ENCODE results near the gene F12.

F12 gene

GRCh38 chr5:177444106-177445051, 35.0 kb upstream of the F12 start:
- H3K79me2 ChIP-seq (ENCODE audit: insufficient read depth, low read length): no peaks in the 10 kb centered on the region
- no peak overlapping the region for H2AFZ ChIP-seq (ENCODE audit: low read length)
- no peak overlapping the region for H3K27ac ChIP-seq (ENCODE audit: low read depth, low read length, poor library complexity, severe bottlenecking)
- H3K36me3 ChIP-seq (ENCODE audit: insufficient read depth, low read length): peaks cover 24% of the 10 kb centered on the region; the same call in 1 of the 2 replicates
- no peaks in the 10 kb centered on the region for H3K27me3 ChIP-seq (ENCODE audit: insufficient read depth, low read length)
- no peaks in the 10 kb centered on the region for H3F3A ChIP-seq (ENCODE audit: insufficient read depth, low read length)
- no peak for TF ChIP-seq CTCF (IDR thresholded peaks at IDR 0.05; ENCODE audit: low read length)
- TF ChIP-seq EZH2 (IDR thresholded peaks at IDR 0.05; ENCODE audit: borderline replicate concordance, low read length): no peak
- no peak overlapping the region for H3K4me2 ChIP-seq (ENCODE audit: low read length)
- no peak overlapping the region for H3K4me3 ChIP-seq (ENCODE audit: low read depth, low read length, poor library complexity, severe bottlenecking)
- peaks cover 30% of the 10 kb centered on the region for H3K4me1 ChIP-seq (ENCODE audit: insufficient read depth, low read length, severe bottlenecking)
- no peaks in the 10 kb centered on the region for H4K20me1 ChIP-seq (ENCODE audit: insufficient read depth, low read length)
- H3K9ac ChIP-seq (ENCODE audit: low read length): no peak overlapping the region
- H3K9me3 ChIP-seq (ENCODE audit: low read length): no peaks in the 10 kb centered on the region
- no peaks in the 10 kb centered on the region for H3K9me2 ChIP-seq (ENCODE audit: low read depth, low read length)

- Histone ChIP-seq H3K9me3 (ENCODE audit: low read length) (no peaks in the 10 kb centered on the region), H3K79me2 (ENCODE audit: insufficient read depth, low read length) (no peaks in the 10 kb centered on the region), H2AFZ (ENCODE audit: low read length) (no peak overlapping the region), H3K4me1 (ENCODE audit: insufficient read depth, low read length, severe bottlenecking) (peaks cover 20% of the 10 kb centered on the region), H3K9ac (ENCODE audit: low read length) (no peak overlapping the region), H3K4me2 (ENCODE audit: low read length) (no peak overlapping the region), H3K36me3 (ENCODE audit: insufficient read depth, low read length) (peaks cover 32% of the 10 kb centered on the region), H4K20me1 (ENCODE audit: insufficient read depth, low read length) (no peaks in the 10 kb centered on the region), H3K4me3 (ENCODE audit: low read depth, low read length, poor library complexity, severe bottlenecking) (no peak overlapping the region), H3F3A (ENCODE audit: insufficient read depth, low read length) (no peaks in the 10 kb centered on the region), H3K9me2 (ENCODE audit: low read depth, low read length) (no peaks in the 10 kb centered on the region), H3K27me3 (ENCODE audit: insufficient read depth, low read length) (no peaks in the 10 kb centered on the region), H3K27ac (ENCODE audit: low read depth, low read length, poor library complexity, severe bottlenecking) (no peak overlapping the region)
- TF ChIP-seq CTCF (IDR thresholded peaks at IDR 0.05; ENCODE audit: low read length): no peak
- TF ChIP-seq EZH2 (IDR thresholded peaks at IDR 0.05; ENCODE audit: borderline replicate concordance, low read length): no peak
Observed at GRCh38 chr5:177443144-177443983, 34.0 kb upstream of the F12 start.

GRCh38 chr5:177442066-177442826, 32.9 kb upstream of the F12 start:
- Histone ChIP-seq H3K9me3 (ENCODE audit: low read length) (no peaks in the 10 kb centered on the region), H3K27me3 (ENCODE audit: insufficient read depth, low read length) (no peaks in the 10 kb centered on the region), H3K4me2 (ENCODE audit: low read length) (no peak overlapping the region), H3K27ac (ENCODE audit: low read depth, low read length, poor library complexity, severe bottlenecking) (no peak overlapping the region), H3K4me1 (ENCODE audit: insufficient read depth, low read length, severe bottlenecking) (peaks cover 11% of the 10 kb centered on the region), H4K20me1 (ENCODE audit: insufficient read depth, low read length) (no peaks in the 10 kb centered on the region), H3K4me3 (ENCODE audit: low read depth, low read length, poor library complexity, severe bottlenecking) (no peak overlapping the region), H3F3A (ENCODE audit: insufficient read depth, low read length) (no peaks in the 10 kb centered on the region), H3K9ac (ENCODE audit: low read length) (no peak overlapping the region), H2AFZ (ENCODE audit: low read length) (no peak overlapping the region), H3K9me2 (ENCODE audit: low read depth, low read length) (no peaks in the 10 kb centered on the region), H3K79me2 (ENCODE audit: insufficient read depth, low read length) (no peaks in the 10 kb centered on the region), H3K36me3 (ENCODE audit: insufficient read depth, low read length) (peaks cover 42% of the 10 kb centered on the region)
- no peak for TF ChIP-seq EZH2 (IDR thresholded peaks at IDR 0.05; ENCODE audit: borderline replicate concordance, low read length)
- TF ChIP-seq CTCF (IDR thresholded peaks at IDR 0.05; ENCODE audit: low read length): no peak

Measured in OCI-LY1 (cell line).